ENCODE data around the gene MYL7. TPM values are rescaled to one million over a fixed set of nuclear protein-coding genes. Genes with fewer than 3 reads are reported as not detected.

Gene MYL7
- total RNA-seq, 4 donors from 2014 or later, result not detected

GRCh38 chr7:44096326-44096881 is 44.7 kb downstream of the MYL7 start:
- Histone ChIP-seq H3K9me3 (no peaks in the 10 kb centered on the region), H3K36me3 (no peaks in the 10 kb centered on the region), H3K27me3 (no peaks in the 10 kb centered on the region), H3K4me1 (peaks cover 0 to 56% (median 9%) of the 10 kb centered on the region in 3 donors), H3K4me3 (no peak overlapping the region), H3K27ac (no peak overlapping the region)
- WGBS, 2 donors (ENCODE audit: low coverage in 1 of 2), result 71 to 83% methylated on average over 1 of the region's 8 CpGs
- TF ChIP-seq POLR2AphosphoS5 (IDR thresholded peaks at IDR 0.05) (no peak), POLR2A (IDR thresholded peaks at IDR 0.05) (no peak), CTCF (IDR thresholded peaks at IDR 0.05) (no peak), EP300 (IDR thresholded peaks at IDR 0.05) (no peak)
- ATAC-seq, result no peak

- H3K9me3 ChIP-seq, result no peaks in the 10 kb centered on the region
- H3K4me3 ChIP-seq, result no peak overlapping the region
- no peak for TF ChIP-seq POLR2AphosphoS5 (IDR thresholded peaks at IDR 0.05)
- H3K4me1 ChIP-seq, result peaks cover 0 to 56% (median 9%) of the 10 kb centered on the region in 3 donors
- no CpG with 5 or more reads among the region's 3 CpGs for WGBS, 2 donors (ENCODE audit: low coverage in 1 of 2)
- no peak for ATAC-seq
- no peaks in the 10 kb centered on the region for H3K36me3 ChIP-seq
- H3K27ac ChIP-seq, result no peak overlapping the region
- H3K27me3 ChIP-seq, result no peaks in the 10 kb centered on the region
Measured at GRCh38 chr7:44095781-44096180, 45.4 kb downstream of the MYL7 start.

GRCh38 chr7:44094883-44095592 is 46.1 kb downstream of the MYL7 start:
- WGBS, 2 donors (ENCODE audit: low coverage in 1 of 2), result 36 to 39% methylated on average over 1 to 2 of the region's 2 CpGs
- Histone ChIP-seq H3K27ac (peak overlapping the region in 3 of 4 donors; percentile 27 to 60 (median 28)), H3K4me1 (peaks cover 0 to 56% (median 9%) of the 10 kb centered on the region in 3 donors), H3K36me3 (no peaks in the 10 kb centered on the region), H3K27me3 (no peaks in the 10 kb centered on the region), H3K4me3 (no peak overlapping the region), H3K9me3 (no peaks in the 10 kb centered on the region)
- peak; percentile 25 for ATAC-seq
- TF ChIP-seq CTCF (IDR thresholded peaks at IDR 0.05), result no peak
- no peak for TF ChIP-seq POLR2A (IDR thresholded peaks at IDR 0.05)
- TF ChIP-seq EP300 (IDR thresholded peaks at IDR 0.05), result no peak
- TF ChIP-seq POLR2AphosphoS5 (IDR thresholded peaks at IDR 0.05), result no peak

- no peaks in the 10 kb centered on the region for H3K36me3 ChIP-seq
- no peak for ATAC-seq
- WGBS, 2 donors (ENCODE audit: low coverage in 1 of 2), result 33 to 42% methylated on average over 2 of the region's 2 CpGs
- no peaks in the 10 kb centered on the region for H3K27me3 ChIP-seq
- TF ChIP-seq POLR2A (IDR thresholded peaks at IDR 0.05), result no peak
- no peak for TF ChIP-seq CTCF (IDR thresholded peaks at IDR 0.05)
- H3K9me3 ChIP-seq, result no peaks in the 10 kb centered on the region
- H3K4me1 ChIP-seq, result peaks cover 0 to 56% (median 12%) of the 10 kb centered on the region in 3 donors
- H3K4me3 ChIP-seq, result no peak overlapping the region
- peak overlapping the region in 3 of 4 donors; percentile 27 to 60 (median 30) for H3K27ac ChIP-seq
Measured at GRCh38 chr7:44094365-44094764, 46.8 kb downstream of the MYL7 start.

- no peak for ATAC-seq
- Histone ChIP-seq H3K27ac (peak overlapping the region in 2 of 4 donors; percentile 27 to 30), H3K9me3 (no peaks in the 10 kb centered on the region), H3K27me3 (no peaks in the 10 kb centered on the region), H3K4me1 (peaks cover 0 to 66% (median 18%) of the 10 kb centered on the region in 3 donors), H3K4me3 (no peak overlapping the region), H3K36me3 (no peaks in the 10 kb centered on the region)
- WGBS, 2 donors (ENCODE audit: low coverage in 1 of 2), result 70 to 91% methylated on average over 2 to 4 of the region's 6 CpGs
- no peak for TF ChIP-seq POLR2A (IDR thresholded peaks at IDR 0.05)
- TF ChIP-seq POLR2AphosphoS5 (IDR thresholded peaks at IDR 0.05), result no peak
- no peak for TF ChIP-seq CTCF (IDR thresholded peaks at IDR 0.05)
- TF ChIP-seq EP300 (IDR thresholded peaks at IDR 0.05), result no peak
Measured at GRCh38 chr7:44093102-44093641, 48.0 kb downstream of the MYL7 start.

Small RNA genes within 50 kb of the gene (small RNA-seq; reads per million reads assigned to genes)
- gene RNA5SP230, result 0 reads per million in 4 donors

Other genes with a start within 250 kb of the MYL7 start
- gene URGCP, start 234.7 kb downstream of the MYL7 start, total RNA-seq, result 10 to 100 TPM; 33.4 to 47.9 (median 39.2) TPM
- gene UBE2D4, start 214.9 kb downstream of the MYL7 start, total RNA-seq, result 10 to 100 TPM; 22.7 to 38.3 (median 28.5) TPM
- not detected for gene SPDYE1, start 143.4 kb downstream of the MYL7 start, total RNA-seq
- 100 to 1,000 TPM in 3 of 4 donors, 10 to 100 TPM in 1; 92.2 to 132 (median 124) TPM for gene DBNL, start 96.6 kb downstream of the MYL7 start, total RNA-seq
- gene PGAM2, start 75.8 kb downstream of the MYL7 start, total RNA-seq, result 1 to 10 TPM in 2 of 4 donors, not detected in 2; 3.2 to 3.9 TPM
- gene POLM, start 58.8 kb downstream of the MYL7 start, total RNA-seq, result 10 to 100 TPM; 28.1 to 55.1 (median 32.4) TPM
- gene AEBP1, start 37.0 kb downstream of the MYL7 start, total RNA-seq, result 100 to 1,000 TPM; 101 to 248 (median 171) TPM
- 10 to 100 TPM; 45.3 to 52.6 (median 50.8) TPM for gene POLD2, start 17.8 kb downstream of the MYL7 start, total RNA-seq
- gene GCK, start 48.1 kb upstream of the MYL7 start, total RNA-seq, result 1 to 10 TPM in 1 of 4 donors, under 1 TPM in 2, not detected in 1; 0.31 to 4.2 (median 0.54) TPM
- 10 to 100 TPM; 50.2 to 79.2 (median 64.1) TPM for gene YKT6, start 59.6 kb upstream of the MYL7 start, total RNA-seq
- 1 to 10 TPM in 2 of 4 donors, under 1 TPM in 2; 0.27 to 1.5 (median 0.81) TPM for gene CAMK2B, start 184.3 kb upstream of the MYL7 start, total RNA-seq

All from gastroesophageal sphincter (tissue), 4 donors.